Upper lobe of right lung (tissue), 1 donor: ENCODE measurements around the gene DHH. TPM values are rescaled to one million over a fixed set of nuclear protein-coding genes. Genes with fewer than 3 reads are reported as not detected.

Source experiments
- ATAC-seq: fragments of 200-7000 bp; cut with Tn5 transposase; one replicate; pipeline ENCODE4 v1.9.1; 2020; ENCODE audit warnings: mild to moderate bottlenecking, moderate library complexity
- DNase-seq: peaks from one replicate; pipeline ENCODE4 v3.0.0-alpha.2; 2020
- H3K27ac ChIP-seq: fragments of 200-600 bp; one replicate; pipeline ENCODE4 v1.8.0; 2022
- H3K27me3 ChIP-seq: fragments of 200-600 bp; one replicate; pipeline ENCODE4 v1.8.0; 2022; ENCODE audit warnings: mild to moderate bottlenecking
- H3K36me3 ChIP-seq: fragments of 200-600 bp; one replicate; pipeline ENCODE4 v1.8.0; 2022
- H3K4me1 ChIP-seq: fragments of 200-600 bp; one replicate; pipeline ENCODE4 v1.8.0; 2022
- H3K4me3 ChIP-seq: fragments of 200-600 bp; one replicate; pipeline ENCODE4 v1.8.0; 2022; ENCODE audit warnings: mild to moderate bottlenecking
- H3K9me3 ChIP-seq: fragments of 200-600 bp; one replicate; pipeline ENCODE4 v1.8.0; 2022
- intact Hi-C: fragments of 100-400 bp; cut with DNase I; formaldehyde crosslinking; loops from one replicate; pipeline ENCODE4 v1.11.0; 2022
- total RNA-seq: library from RNA; stranded (reverse); fragmentation: NEBNext Ultra II Directional; extraction: Animal tissue kit (Norgen Biotek cat#: 25700); gene quantifications from one replicate; pipeline ENCODE4 v1.2.1, GENCODE V29; 2021
- TF ChIP-seq, protein P1 (sequence below): fragments of 200-600 bp; IDR thresholded peaks from one replicate; pipeline ENCODE4 v1.8.0; 2022; ENCODE audit warnings: antibody characterized with exemption
- donor health status: DM: no; HTN: yes; CAD: no; lungs with severe emphysema.

DHH gene
- total RNA-seq, 1 donor from 2014 or later, result 2.1 TPM

DNA sequence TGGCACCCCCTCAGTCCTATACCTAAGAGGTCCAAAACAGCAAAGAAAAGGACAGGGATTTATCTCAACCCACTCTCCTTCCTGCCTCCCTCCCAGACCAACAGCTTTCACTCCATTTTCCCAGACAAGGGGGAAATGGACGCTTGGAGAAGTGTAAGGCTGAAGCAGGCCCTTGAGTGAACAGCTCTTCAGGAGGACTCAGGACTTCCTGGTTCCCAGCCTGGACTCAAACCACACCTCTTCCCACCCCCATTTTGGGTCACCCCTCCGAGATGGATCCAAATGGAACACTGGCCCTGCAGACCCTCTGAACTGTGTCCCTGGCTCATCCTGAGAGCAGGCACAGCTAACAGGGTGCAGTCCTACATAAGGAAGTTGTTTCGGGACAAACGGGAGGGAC lies 36.7 kb downstream of the DHH start:
- TF ChIP-seq, protein P1, sequence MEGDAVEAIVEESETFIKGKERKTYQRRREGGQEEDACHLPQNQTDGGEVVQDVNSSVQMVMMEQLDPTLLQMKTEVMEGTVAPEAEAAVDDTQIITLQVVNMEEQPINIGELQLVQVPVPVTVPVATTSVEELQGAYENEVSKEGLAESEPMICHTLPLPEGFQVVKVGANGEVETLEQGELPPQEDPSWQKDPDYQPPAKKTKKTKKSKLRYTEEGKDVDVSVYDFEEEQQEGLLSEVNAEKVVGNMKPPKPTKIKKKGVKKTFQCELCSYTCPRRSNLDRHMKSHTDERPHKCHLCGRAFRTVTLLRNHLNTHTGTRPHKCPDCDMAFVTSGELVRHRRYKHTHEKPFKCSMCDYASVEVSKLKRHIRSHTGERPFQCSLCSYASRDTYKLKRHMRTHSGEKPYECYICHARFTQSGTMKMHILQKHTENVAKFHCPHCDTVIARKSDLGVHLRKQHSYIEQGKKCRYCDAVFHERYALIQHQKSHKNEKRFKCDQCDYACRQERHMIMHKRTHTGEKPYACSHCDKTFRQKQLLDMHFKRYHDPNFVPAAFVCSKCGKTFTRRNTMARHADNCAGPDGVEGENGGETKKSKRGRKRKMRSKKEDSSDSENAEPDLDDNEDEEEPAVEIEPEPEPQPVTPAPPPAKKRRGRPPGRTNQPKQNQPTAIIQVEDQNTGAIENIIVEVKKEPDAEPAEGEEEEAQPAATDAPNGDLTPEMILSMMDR, result no peak
- Histone ChIP-seq H3K36me3 (peaks cover 21% of the 10 kb centered on the region), H3K27ac (peak overlapping the region; percentile 98), H3K4me1 (peaks cover 44% of the 10 kb centered on the region), H3K4me3 (peak overlapping the region; percentile 96), H3K27me3 (no peaks in the 10 kb centered on the region), H3K9me3 (no peaks in the 10 kb centered on the region)
- no peak for DNase-seq
- intact Hi-C loops, result no loop called here
- peak; percentile 35 for ATAC-seq

DNA sequence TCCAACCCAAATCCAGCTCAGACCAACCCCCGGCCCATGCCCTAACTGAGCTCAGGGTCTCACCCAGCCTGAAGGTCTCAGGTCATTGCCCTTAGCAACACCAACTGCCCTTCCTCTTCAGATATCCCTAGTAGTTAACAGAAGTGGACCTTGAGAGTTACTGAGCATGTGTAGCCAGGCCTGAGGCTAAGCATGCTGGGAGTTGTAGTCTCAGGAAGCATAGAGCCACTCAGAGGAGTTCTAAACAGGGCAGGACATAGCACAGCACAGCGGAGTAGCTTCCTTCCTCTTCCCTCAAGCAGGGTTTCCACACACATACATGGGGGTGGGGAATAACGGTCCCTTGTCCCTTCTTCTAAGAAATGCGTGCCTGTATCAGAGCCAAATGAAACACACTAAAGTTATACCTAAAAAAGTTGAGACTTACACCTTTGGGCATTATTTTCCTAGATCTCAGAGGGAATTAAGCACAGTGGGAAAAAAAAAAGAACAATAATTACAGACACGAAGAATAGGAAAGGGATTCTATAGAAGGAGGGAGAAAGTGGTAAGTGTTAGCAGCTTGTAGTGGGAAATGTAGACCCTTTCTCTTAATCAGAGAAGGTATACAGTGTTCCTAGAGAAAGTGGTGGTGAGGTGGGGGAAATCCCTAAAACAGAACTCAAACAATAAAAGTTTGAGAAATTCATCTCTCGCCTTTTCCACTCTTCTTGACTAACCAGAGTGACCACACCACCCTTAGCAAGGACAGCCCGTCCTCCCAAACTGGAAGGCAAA lies 38.4 kb downstream of the DHH start:
- Histone ChIP-seq H3K4me1 (peaks cover 39% of the 10 kb centered on the region), H3K9me3 (no peaks in the 10 kb centered on the region), H3K27me3 (no peaks in the 10 kb centered on the region), H3K27ac (peak overlapping the region; percentile 98), H3K4me3 (peak overlapping the region; percentile 96), H3K36me3 (peaks cover 38% of the 10 kb centered on the region)
- intact Hi-C loops, result no loop called here
- DNase-seq (peak; percentile 66), ATAC-seq (peak; percentile 76)
- TF ChIP-seq, protein P1, result no peak

DNA sequence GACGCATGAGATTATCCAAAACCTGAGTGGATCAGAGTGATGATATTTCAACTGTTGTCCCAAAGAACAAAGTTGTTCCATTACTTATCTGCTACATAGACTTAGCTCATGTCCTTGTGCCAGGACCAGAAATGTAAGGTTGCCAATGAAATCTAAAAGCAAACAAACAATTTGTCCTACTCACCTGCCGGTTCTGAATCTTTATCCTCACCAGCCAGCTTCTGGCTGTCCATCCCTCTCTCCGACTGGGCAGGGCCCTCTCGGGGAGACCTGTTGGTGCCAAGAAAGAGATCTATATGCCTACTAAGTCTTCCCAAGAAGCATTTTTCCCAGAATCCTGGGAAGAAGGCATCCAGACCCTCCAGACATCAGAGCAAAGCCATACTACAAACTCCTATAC lies 39.5 kb downstream of the DHH start:
- intact Hi-C loops, result no loop called here
- peaks cover 49% of the 10 kb centered on the region for H3K36me3 ChIP-seq
- TF ChIP-seq, protein P1, result no peak
- no peaks in the 10 kb centered on the region for H3K27me3 ChIP-seq
- H3K27ac ChIP-seq, result no peak overlapping the region
- no peaks in the 10 kb centered on the region for H3K9me3 ChIP-seq
- H3K4me3 ChIP-seq, result no peak overlapping the region
- no peak for DNase-seq
- ATAC-seq, result no peak
- peaks cover 38% of the 10 kb centered on the region for H3K4me1 ChIP-seq

DNA sequence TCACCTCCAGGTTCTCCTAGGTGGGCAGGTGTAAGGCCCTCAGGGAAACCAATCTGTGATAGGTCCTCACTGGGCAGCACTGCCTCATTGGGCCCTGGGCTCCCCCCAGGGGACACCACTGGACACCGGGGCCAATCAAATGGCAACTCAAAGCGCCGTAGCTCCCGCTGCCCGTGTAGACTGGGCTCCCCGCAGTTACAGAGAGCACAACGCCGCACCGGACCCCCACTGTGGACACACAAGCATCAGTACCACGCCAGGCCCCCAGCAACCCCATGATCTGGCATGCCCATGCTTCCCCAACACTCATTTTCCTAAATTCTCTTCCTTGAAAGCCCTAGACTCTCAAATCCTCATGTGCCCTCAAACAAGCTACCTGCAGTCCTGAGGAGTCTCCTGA lies 40.1 kb downstream of the DHH start:
- DNase-seq (no peak), ATAC-seq (no peak)
- Histone ChIP-seq H3K27me3 (no peaks in the 10 kb centered on the region), H3K4me1 (peaks cover 38% of the 10 kb centered on the region), H3K36me3 (peaks cover 54% of the 10 kb centered on the region), H3K4me3 (no peak overlapping the region), H3K9me3 (no peaks in the 10 kb centered on the region), H3K27ac (no peak overlapping the region)
- TF ChIP-seq, protein P1, result no peak
- intact Hi-C loops, result no loop called here

DNA sequence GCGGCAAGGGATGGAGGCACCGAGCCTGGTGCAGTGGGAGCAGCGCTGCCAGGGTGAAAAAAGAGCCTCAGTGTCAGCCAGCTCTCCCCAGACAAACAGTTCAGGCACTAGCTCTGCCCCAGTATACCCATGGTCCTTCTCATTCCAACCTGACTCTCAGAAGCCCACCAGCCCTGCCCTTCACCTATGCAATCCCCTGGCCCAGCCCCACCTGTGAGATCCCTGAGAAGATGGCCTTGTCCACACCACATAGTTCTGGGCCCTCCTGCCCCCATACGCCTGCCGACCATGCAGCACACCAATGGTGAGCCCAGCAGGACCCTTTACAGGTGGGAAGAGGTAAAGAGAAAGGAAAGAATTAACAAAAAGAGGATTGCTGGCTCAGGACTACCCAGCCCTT lies 40.5 kb downstream of the DHH start:
- Histone ChIP-seq H3K9me3 (no peaks in the 10 kb centered on the region), H3K4me3 (no peak overlapping the region), H3K4me1 (peaks cover 38% of the 10 kb centered on the region), H3K36me3 (peaks cover 58% of the 10 kb centered on the region), H3K27ac (no peak overlapping the region), H3K27me3 (no peaks in the 10 kb centered on the region)
- DNase-seq (no peak), ATAC-seq (no peak)
- TF ChIP-seq, protein P1, result no peak
- intact Hi-C loops, result no loop called here
